Endothelial cell of umbilical vein (primary cell): ENCODE results near the gene MAPKBP1. TPM values are rescaled to one million over a fixed set of nuclear protein-coding genes. Genes with fewer than 3 reads are reported as not detected.

ENCODE experiments used
- BruUV-seq: library from RNA; stranded (reverse); fragments of 400-500 nt; replicated peaks from 2 replicates; lab custom pipeline; 2021; lab: Mats Ljungman, UMichigan
- CTCF ChIA-PET: fragments of 300-600, 350-600 bp; sonication (Branson Sonifier 250); formaldehyde crosslinking; loops from one replicate; lab custom pipeline; 2021; ENCODE audit warnings: antibody characterized with exemption, inconsistent platforms; lab: Charles Lee
- POLR2A ChIA-PET: fragments of 300-600, 350-600 bp; sonication (Branson Sonifier 250); formaldehyde crosslinking; loops from one replicate; lab custom pipeline; 2021; ENCODE audit warnings: antibody characterized with exemption, inconsistent platforms; lab: Charles Lee
- DNase-seq: peaks from one replicate; pipeline ENCODE4 v3.0.0-alpha.2; 2011; ENCODE audit warnings: low read depth, low spot score
- FAIRE-seq: peaks from 2 replicates; lab custom pipeline; 2011; peaks lifted over from hg19 to GRCh38; lab: Jason Lieb, UNC
- H2AFZ ChIP-seq: 2 replicates; pipeline ENCODE4 v1.6.0; 2012; ENCODE audit warnings: low read depth, low read length, control low read depth, inconsistent platforms
- H3K27ac ChIP-seq: 2 replicates; pipeline ENCODE4 v1.5.1; 2011; ENCODE audit warnings: low read depth, mild to moderate bottlenecking, control low read depth, low read length, moderate library complexity; ENCODE audit not compliant: insufficient read depth
- H3K27me3 ChIP-seq, 2 experiments: 2 replicates each; pipeline versions ENCODE4 v1.6.0 to v1.6.1; 2011; ENCODE audit warnings: low read length in 2 of 2, mixed read lengths in 1 of 2; ENCODE audit not compliant: control insufficient read depth in 2 of 2, insufficient read depth in 2 of 2
- H3K36me3 ChIP-seq, 2 experiments: 2 replicates in 1 of 2; 3 replicates in 1 of 2; pipeline ENCODE4 v1.5.1; 2011; ENCODE audit warnings: low read length in 2 of 2, mild to moderate bottlenecking in 1 of 2, moderate library complexity in 1 of 2; ENCODE audit not compliant: control insufficient read depth in 2 of 2, insufficient read depth in 2 of 2; ENCODE audit errors: extremely low read depth in 1 of 2
- H3K4me1 ChIP-seq: 3 replicates; pipeline ENCODE4 v1.5.1; 2011; ENCODE audit warnings: mild to moderate bottlenecking, low read length; ENCODE audit not compliant: control insufficient read depth, insufficient read depth; ENCODE audit errors: extremely low read depth
- H3K4me2 ChIP-seq: 2 replicates; pipeline ENCODE4 v1.6.1; 2011; ENCODE audit warnings: low read length, control low read depth, mixed read lengths; ENCODE audit not compliant: insufficient read depth
- H3K4me3 ChIP-seq, 3 experiments: fragments of 200-600 bp in 1 of 3; sonication (generic), shearing (Covaris generic) in 1 of 3; replicated peaks in 1 of 3; 2 replicates each; pipeline ENCODE4 v1.5.1; 2011 to 2016; ENCODE audit warnings: control low read depth in 3 of 3, low read length in 3 of 3, mild to moderate bottlenecking in 2 of 3, inconsistent platforms in 1 of 3, low read depth in 1 of 3, moderate library complexity in 1 of 3; ENCODE audit not compliant: insufficient read depth in 1 of 3
- H3K79me2 ChIP-seq: 2 replicates; pipeline ENCODE4 v1.6.0; 2012; ENCODE audit warnings: low read length, inconsistent platforms; ENCODE audit not compliant: control insufficient read depth, insufficient read depth
- H3K9ac ChIP-seq: replicated peaks from 2 replicates; pipeline ENCODE3; 2011; ENCODE audit warnings: low read length, control low read depth; ENCODE audit not compliant: insufficient read depth; ENCODE audit errors: extremely low read depth
- H3K9me1 ChIP-seq: replicated peaks from 3 replicates; pipeline ENCODE4 v1.6.0; 2011; ENCODE audit warnings: mild to moderate bottlenecking, low read length; ENCODE audit not compliant: control insufficient read depth, insufficient read depth; ENCODE audit errors: extremely low read depth
- H3K9me3 ChIP-seq: replicated peaks from 2 replicates; pipeline ENCODE4 v1.5.1; 2012; ENCODE audit warnings: low read length, inconsistent platforms; ENCODE audit not compliant: control insufficient read depth, insufficient read depth
- H4K20me1 ChIP-seq: replicated peaks from 2 replicates; pipeline ENCODE3; 2011; ENCODE audit warnings: mild to moderate bottlenecking, low read length; ENCODE audit not compliant: control insufficient read depth, insufficient read depth; ENCODE audit errors: extremely low read depth
- CTCF ChIP-seq, 2 donors: IDR thresholded peaks; 1 replicate in 1 of 2; 2 replicates in 1 of 2; pipeline ENCODE4 v1.5.1; 2011; ENCODE audit warnings: low read length in 2 of 2, mild to moderate bottlenecking in 2 of 2, moderate library complexity in 2 of 2, control low read depth in 1 of 2, inconsistent platforms in 1 of 2, low read depth in 1 of 2; ENCODE audit not compliant: insufficient read depth in 1 of 2; ENCODE audit errors: extremely low read depth in 1 of 2
- EZH2 ChIP-seq: IDR thresholded peaks from 2 replicates; pipeline ENCODE4 v1.6.1; 2012; ENCODE audit warnings: borderline replicate concordance, low read depth, mild to moderate bottlenecking, moderate library complexity, low read length, inconsistent platforms; ENCODE audit not compliant: severe bottlenecking
- FOS ChIP-seq: IDR thresholded peaks from 2 replicates; pipeline ENCODE4 v1.6.1; 2011; ENCODE audit warnings: mild to moderate bottlenecking, low read length, moderate library complexity, borderline replicate concordance; ENCODE audit not compliant: insufficient read depth
- GATA2 ChIP-seq: IDR thresholded peaks from 2 replicates; pipeline ENCODE4 v1.7.0; 2011; ENCODE audit warnings: low read depth, mild to moderate bottlenecking, moderate library complexity, mixed read lengths, low read length; ENCODE audit not compliant: insufficient read length, insufficient read depth
- JUN ChIP-seq: IDR thresholded peaks from 2 replicates; pipeline ENCODE4 v1.6.1; 2011; ENCODE audit warnings: borderline replicate concordance, low read depth; ENCODE audit not compliant: insufficient read length, insufficient read depth
- MAX ChIP-seq: IDR thresholded peaks from 2 replicates; pipeline ENCODE4 v1.6.1; 2011; ENCODE audit not compliant: insufficient read depth, insufficient read length
- MYC ChIP-seq: IDR thresholded peaks from one replicate; pipeline ENCODE4 v1.6.1; 2011; ENCODE audit warnings: mild to moderate bottlenecking, low read depth, low read length
- POLR2A ChIP-seq: IDR thresholded peaks from 2 replicates; pipeline ENCODE4 v1.6.1; 2012; ENCODE audit warnings: low read depth, mild to moderate bottlenecking, control low read depth, low read length
- POLR2AphosphoS5 ChIP-seq: IDR thresholded peaks from 2 replicates; pipeline ENCODE4 v1.6.1; 2012; ENCODE audit warnings: low read depth, mild to moderate bottlenecking, control low read depth, low read length, moderate library complexity; ENCODE audit not compliant: insufficient read depth
- dilution Hi-C: fragments of 300-500 bp; cut with MboI; formaldehyde crosslinking; loops from one replicate; pipeline ENCODE4 v1.15.0; 2019; ENCODE audit warnings: low sequenced_read_pairs; ENCODE audit not compliant: extremely low pct_ligation_motif_present
- intact Hi-C: fragments of 100-400 bp; cut with micrococcal nuclease; formaldehyde crosslinking; loops from one replicate; pipeline ENCODE4 v1.10.0; 2022
- polyA plus RNA-seq, 4 experiments: library from polyadenylated mRNA; depleted of rRNA in 3 of 4; stranded (reverse) in 3 of 4; unstranded in 1 of 4; fragments of >200 nt; gene quantifications; 2 replicates each; pipeline versions ENCODE4 v1.2.1 to v1.2.3, GENCODE V29; 2011 to 2012; ENCODE audit warnings: missing spikeins in 1 of 4
- total RNA-seq: library from RNA; stranded (reverse); gene quantifications from 2 replicates; pipeline ENCODE4 v1.2.3, GENCODE V29; 2021

MAPKBP1 gene
- total and polyA plus RNA-seq, 2 donors (not counting 3 experiments of a cell fraction or from before 2014, with no cell fraction given) = 12.3 to 55.8 TPM

- Histone ChIP-seq H3K27me3 (no peaks in the 10 kb centered on the region), H3K27ac (peak overlapping the region; percentile 38), H3K9me1 (no peaks in the 10 kb centered on the region), H3K4me3 (no peak overlapping the region), H3K4me2 (peak overlapping the region; percentile 36), H3K36me3 (no peaks in the 10 kb centered on the region), H3K79me2 (peaks cover 82% of the 10 kb centered on the region), H3K4me1 (peaks cover 51% of the 10 kb centered on the region), H3K9ac (no peak overlapping the region), H3K9me3 (no peaks in the 10 kb centered on the region), H2AFZ (no peak overlapping the region), H4K20me1 (no peaks in the 10 kb centered on the region)
- POLR2A ChIA-PET = interaction anchor here (0.6 kb wide), 1 partner anchor 13 kb away, joined by 3 read pairs; no protein-coding TSS in a partner anchor
- intact Hi-C loops (no loop called here), dilution Hi-C loops (no loop called here)
- FAIRE-seq = no peak
- peak; percentile 39 for DNase-seq
- no peak for TF ChIP-seq EZH2
- TF ChIP-seq MYC = no peak
- no peak for TF ChIP-seq JUN
- BruUV-seq = no TSS peak
- CTCF ChIA-PET = interaction anchor here (0.7 to 13.5 kb wide), 4 partner anchors 9 to 1637 kb away, joined by 3 to 754 read pairs (median 111); no protein-coding TSS in a partner anchor
Observed at GRCh38 chr15:41780727-41781126, 6.4 kb downstream of the MAPKBP1 start.

GRCh38 chr15:41782371-41783282 is 8.3 kb downstream of the MAPKBP1 start:
- CTCF ChIA-PET = interaction anchor here (1.2 to 13.5 kb wide), 3 partner anchors 9 to 27 kb away, joined by 3 to 219 read pairs (median 26); partner anchors contain the start of gene MAPKBP1
- POLR2A ChIA-PET = interaction anchor here (0.6 kb wide), 1 partner anchor 122 kb away, joined by 3 read pairs; no protein-coding TSS in a partner anchor

More at GRCh38 chr15:41782371-41783282, 8.3 kb downstream of the MAPKBP1 start:
- Histone ChIP-seq H3K9ac (no peak overlapping the region), H3K36me3 (no peaks in the 10 kb centered on the region), H3K9me1 (no peaks in the 10 kb centered on the region), H3K27ac (no peak overlapping the region), H3K4me1 (peaks cover 32% of the 10 kb centered on the region), H3K79me2 (peaks cover 81% of the 10 kb centered on the region), H4K20me1 (no peaks in the 10 kb centered on the region), H3K9me3 (no peaks in the 10 kb centered on the region), H3K27me3 (no peaks in the 10 kb centered on the region), H3K4me3 (no peak overlapping the region), H2AFZ (no peak overlapping the region), H3K4me2 (no peak overlapping the region)
- intact Hi-C loops = no loop called here
- no TSS peak for BruUV-seq
- no peak for DNase-seq
- dilution Hi-C loops = no loop called here
- no peak for TF ChIP-seq FOS
- no peak for TF ChIP-seq CTCF (IDR thresholded peaks at IDR 0.05; ENCODE audit: extremely low read depth in 1 of 2, insufficient read depth in 1 of 2, low read depth in 1 of 2, low read length in 2 of 2)
- TF ChIP-seq POLR2A = no peak
- no peak for TF ChIP-seq MAX
- TF ChIP-seq POLR2AphosphoS5 = no peak
- TF ChIP-seq EZH2 = no peak
- TF ChIP-seq JUN = no peak
- no peak for TF ChIP-seq MYC
- TF ChIP-seq GATA2 = no peak
- no peak for FAIRE-seq
